Measurements from ENCODE around the gene CD72. TPM values are rescaled to one million over a fixed set of nuclear protein-coding genes. Genes with fewer than 3 reads are reported as not detected.

Gene CD72
- total and polyA plus RNA-seq, 4 donors: 2.0 to 5.7 (median 3.5) TPM

DNA sequence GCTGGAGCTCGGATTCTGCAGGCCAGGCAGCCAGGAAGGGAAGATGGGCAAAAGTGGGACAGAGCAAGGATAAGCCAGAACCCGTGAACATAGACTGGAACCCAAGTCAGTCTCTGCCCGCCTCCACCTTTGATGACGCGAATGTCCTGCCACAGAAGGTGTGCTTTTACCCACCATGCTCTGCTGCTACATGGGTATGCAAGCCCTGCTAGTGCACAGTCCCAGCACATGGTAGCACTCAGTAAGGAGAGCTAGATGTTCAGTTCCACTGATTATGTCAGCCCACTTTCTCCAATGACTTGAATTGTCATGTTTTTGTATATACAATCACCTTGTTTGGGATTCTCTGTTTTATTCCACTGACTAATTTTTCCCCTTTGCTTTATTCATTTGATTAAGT, 11.4 kb upstream of the CD72 start:
- no peak for DNase-seq (ENCODE audit: low spot score)
- no peaks in the 10 kb centered on the region for H3K9me3 ChIP-seq (ENCODE audit: control insufficient read depth in 4 of 4, low read length in 3 of 4)
- no peak overlapping the region for H3K27ac ChIP-seq (ENCODE audit: low read depth in 1 of 2, low read length in 2 of 2)
- 88% methylated on average over 5 of the region's 5 CpGs for WGBS
- H3K9ac ChIP-seq (ENCODE audit: low read depth in 1 of 2, low read length in 2 of 2): no peak overlapping the region
- no peak for TF ChIP-seq RXRA (IDR thresholded peaks at IDR 0.05)
- no peak for TF ChIP-seq SP1 (IDR thresholded peaks at IDR 0.05)
- TF ChIP-seq, protein P1, sequence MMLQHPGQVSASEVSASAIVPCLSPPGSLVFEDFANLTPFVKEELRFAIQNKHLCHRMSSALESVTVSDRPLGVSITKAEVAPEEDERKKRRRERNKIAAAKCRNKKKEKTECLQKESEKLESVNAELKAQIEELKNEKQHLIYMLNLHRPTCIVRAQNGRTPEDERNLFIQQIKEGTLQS (IDR thresholded peaks at IDR 0.05): no peak
- TF ChIP-seq YY1 (IDR thresholded peaks at IDR 0.05): no peak
- TF ChIP-seq TAF1 (conservative IDR thresholded peaks at IDR 0.05): no peak
- TF ChIP-seq, protein P2, sequence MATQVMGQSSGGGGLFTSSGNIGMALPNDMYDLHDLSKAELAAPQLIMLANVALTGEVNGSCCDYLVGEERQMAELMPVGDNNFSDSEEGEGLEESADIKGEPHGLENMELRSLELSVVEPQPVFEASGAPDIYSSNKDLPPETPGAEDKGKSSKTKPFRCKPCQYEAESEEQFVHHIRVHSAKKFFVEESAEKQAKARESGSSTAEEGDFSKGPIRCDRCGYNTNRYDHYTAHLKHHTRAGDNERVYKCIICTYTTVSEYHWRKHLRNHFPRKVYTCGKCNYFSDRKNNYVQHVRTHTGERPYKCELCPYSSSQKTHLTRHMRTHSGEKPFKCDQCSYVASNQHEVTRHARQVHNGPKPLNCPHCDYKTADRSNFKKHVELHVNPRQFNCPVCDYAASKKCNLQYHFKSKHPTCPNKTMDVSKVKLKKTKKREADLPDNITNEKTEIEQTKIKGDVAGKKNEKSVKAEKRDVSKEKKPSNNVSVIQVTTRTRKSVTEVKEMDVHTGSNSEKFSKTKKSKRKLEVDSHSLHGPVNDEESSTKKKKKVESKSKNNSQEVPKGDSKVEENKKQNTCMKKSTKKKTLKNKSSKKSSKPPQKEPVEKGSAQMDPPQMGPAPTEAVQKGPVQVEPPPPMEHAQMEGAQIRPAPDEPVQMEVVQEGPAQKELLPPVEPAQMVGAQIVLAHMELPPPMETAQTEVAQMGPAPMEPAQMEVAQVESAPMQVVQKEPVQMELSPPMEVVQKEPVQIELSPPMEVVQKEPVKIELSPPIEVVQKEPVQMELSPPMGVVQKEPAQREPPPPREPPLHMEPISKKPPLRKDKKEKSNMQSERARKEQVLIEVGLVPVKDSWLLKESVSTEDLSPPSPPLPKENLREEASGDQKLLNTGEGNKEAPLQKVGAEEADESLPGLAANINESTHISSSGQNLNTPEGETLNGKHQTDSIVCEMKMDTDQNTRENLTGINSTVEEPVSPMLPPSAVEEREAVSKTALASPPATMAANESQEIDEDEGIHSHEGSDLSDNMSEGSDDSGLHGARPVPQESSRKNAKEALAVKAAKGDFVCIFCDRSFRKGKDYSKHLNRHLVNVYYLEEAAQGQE (IDR thresholded peaks at IDR 0.05): no peak
- no peak for TF ChIP-seq EGR1 (IDR thresholded peaks at IDR 0.05; ENCODE audit: low read depth in 2 of 2)
- no peak for TF ChIP-seq HNF4G (IDR thresholded peaks at IDR 0.05)
- TF ChIP-seq, protein P3, sequence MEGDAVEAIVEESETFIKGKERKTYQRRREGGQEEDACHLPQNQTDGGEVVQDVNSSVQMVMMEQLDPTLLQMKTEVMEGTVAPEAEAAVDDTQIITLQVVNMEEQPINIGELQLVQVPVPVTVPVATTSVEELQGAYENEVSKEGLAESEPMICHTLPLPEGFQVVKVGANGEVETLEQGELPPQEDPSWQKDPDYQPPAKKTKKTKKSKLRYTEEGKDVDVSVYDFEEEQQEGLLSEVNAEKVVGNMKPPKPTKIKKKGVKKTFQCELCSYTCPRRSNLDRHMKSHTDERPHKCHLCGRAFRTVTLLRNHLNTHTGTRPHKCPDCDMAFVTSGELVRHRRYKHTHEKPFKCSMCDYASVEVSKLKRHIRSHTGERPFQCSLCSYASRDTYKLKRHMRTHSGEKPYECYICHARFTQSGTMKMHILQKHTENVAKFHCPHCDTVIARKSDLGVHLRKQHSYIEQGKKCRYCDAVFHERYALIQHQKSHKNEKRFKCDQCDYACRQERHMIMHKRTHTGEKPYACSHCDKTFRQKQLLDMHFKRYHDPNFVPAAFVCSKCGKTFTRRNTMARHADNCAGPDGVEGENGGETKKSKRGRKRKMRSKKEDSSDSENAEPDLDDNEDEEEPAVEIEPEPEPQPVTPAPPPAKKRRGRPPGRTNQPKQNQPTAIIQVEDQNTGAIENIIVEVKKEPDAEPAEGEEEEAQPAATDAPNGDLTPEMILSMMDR (IDR thresholded peaks at IDR 0.05; ENCODE audit: low read depth, low read length, missing input control): no peak
- no peak for TF ChIP-seq FOXA2 (IDR thresholded peaks at IDR 0.05)
- TF ChIP-seq HNF4A (conservative IDR thresholded peaks at IDR 0.05): no peak
- no peak for TF ChIP-seq JUND (IDR thresholded peaks at IDR 0.05)
- TF ChIP-seq RAD21 (IDR thresholded peaks at IDR 0.05): no peak
- no peaks in the 10 kb centered on the region for H3K36me3 ChIP-seq (ENCODE audit: control insufficient read depth in 4 of 4, insufficient read depth in 3 of 4, low read depth in 1 of 4, low read length in 3 of 4)
- no peaks in the 10 kb centered on the region for H3K27me3 ChIP-seq (ENCODE audit: control insufficient read depth in 4 of 4, insufficient read depth in 4 of 4, low read length in 3 of 4)
- H3K4me3 ChIP-seq (ENCODE audit: low read depth in 1 of 3, low read length in 3 of 3): no peak overlapping the region
- no peaks in the 10 kb centered on the region for H3K4me1 ChIP-seq (ENCODE audit: control insufficient read depth in 4 of 4, insufficient read depth in 4 of 4, low read length in 3 of 4)

DNA sequence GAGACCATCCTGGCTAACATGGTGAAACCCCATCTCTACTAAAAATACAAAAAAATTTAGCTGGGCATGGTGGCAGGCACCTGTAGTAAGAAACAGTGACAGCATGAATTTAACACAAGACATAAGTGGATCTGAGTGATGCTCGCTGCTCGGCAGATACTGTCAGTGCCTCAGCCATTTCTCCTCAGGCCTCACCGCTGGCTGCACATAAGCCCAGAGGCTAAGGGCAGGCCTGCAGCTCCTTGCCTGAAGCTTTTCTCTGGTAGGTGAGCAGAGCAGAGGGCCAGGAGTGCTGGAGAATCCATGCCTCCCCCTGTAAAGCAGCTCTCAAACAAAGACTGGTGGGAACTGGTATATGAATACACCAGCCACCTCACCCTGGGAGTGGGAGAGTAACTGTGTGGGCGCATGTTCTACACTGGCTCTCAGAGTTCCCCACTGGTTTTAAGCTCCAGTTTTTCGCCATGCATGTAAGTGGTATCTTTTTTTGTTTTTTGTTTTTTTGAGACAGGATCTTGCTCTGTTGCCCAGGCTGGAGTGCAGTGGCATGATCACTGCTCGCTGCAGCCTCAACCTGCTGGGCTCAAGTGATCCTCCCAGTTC, 10.3 kb upstream of the CD72 start:
- 97% methylated on average over 6 of the region's 6 CpGs for WGBS
- H3K9ac ChIP-seq (ENCODE audit: low read depth in 1 of 2, low read length in 2 of 2): no peak overlapping the region
- H3K4me3 ChIP-seq (ENCODE audit: low read depth in 1 of 3, low read length in 3 of 3): no peak overlapping the region
- H3K27ac ChIP-seq (ENCODE audit: low read depth in 1 of 2, low read length in 2 of 2): no peak overlapping the region
- DNase-seq (ENCODE audit: low spot score): no peak
- H3K4me1 ChIP-seq (ENCODE audit: control insufficient read depth in 4 of 4, insufficient read depth in 4 of 4, low read length in 3 of 4): no peaks in the 10 kb centered on the region
- no peaks in the 10 kb centered on the region for H3K36me3 ChIP-seq (ENCODE audit: control insufficient read depth in 4 of 4, insufficient read depth in 3 of 4, low read depth in 1 of 4, low read length in 3 of 4)
- no peaks in the 10 kb centered on the region for H3K9me3 ChIP-seq (ENCODE audit: control insufficient read depth in 4 of 4, low read length in 3 of 4)
- no peaks in the 10 kb centered on the region for H3K27me3 ChIP-seq (ENCODE audit: control insufficient read depth in 4 of 4, insufficient read depth in 4 of 4, low read length in 3 of 4)
- TF ChIP-seq, protein P4, sequence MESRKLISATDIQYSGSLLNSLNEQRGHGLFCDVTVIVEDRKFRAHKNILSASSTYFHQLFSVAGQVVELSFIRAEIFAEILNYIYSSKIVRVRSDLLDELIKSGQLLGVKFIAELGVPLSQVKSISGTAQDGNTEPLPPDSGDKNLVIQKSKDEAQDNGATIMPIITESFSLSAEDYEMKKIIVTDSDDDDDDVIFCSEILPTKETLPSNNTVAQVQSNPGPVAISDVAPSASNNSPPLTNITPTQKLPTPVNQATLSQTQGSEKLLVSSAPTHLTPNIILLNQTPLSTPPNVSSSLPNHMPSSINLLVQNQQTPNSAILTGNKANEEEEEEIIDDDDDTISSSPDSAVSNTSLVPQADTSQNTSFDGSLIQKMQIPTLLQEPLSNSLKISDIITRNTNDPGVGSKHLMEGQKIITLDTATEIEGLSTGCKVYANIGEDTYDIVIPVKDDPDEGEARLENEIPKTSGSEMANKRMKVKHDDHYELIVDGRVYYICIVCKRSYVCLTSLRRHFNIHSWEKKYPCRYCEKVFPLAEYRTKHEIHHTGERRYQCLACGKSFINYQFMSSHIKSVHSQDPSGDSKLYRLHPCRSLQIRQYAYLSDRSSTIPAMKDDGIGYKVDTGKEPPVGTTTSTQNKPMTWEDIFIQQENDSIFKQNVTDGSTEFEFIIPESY (IDR thresholded peaks at IDR 0.05): no peak
- TF ChIP-seq, protein P5, sequence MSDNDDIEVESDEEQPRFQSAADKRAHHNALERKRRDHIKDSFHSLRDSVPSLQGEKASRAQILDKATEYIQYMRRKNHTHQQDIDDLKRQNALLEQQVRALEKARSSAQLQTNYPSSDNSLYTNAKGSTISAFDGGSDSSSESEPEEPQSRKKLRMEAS (IDR thresholded peaks at IDR 0.05): no peak
- TF ChIP-seq EGR1 (IDR thresholded peaks at IDR 0.05; ENCODE audit: low read depth in 2 of 2) (no peak), NR2F2 (IDR thresholded peaks at IDR 0.05) (no peak), FOXA2 (IDR thresholded peaks at IDR 0.05) (no peak), FOXA1 (IDR thresholded peaks at IDR 0.05) (no peak), YY1 (IDR thresholded peaks at IDR 0.05) (no peak), TAF1 (conservative IDR thresholded peaks at IDR 0.05) (no peak), RXRA (IDR thresholded peaks at IDR 0.05) (no peak), JUND (IDR thresholded peaks at IDR 0.05) (no peak), SP1 (IDR thresholded peaks at IDR 0.05) (no peak)
- TF ChIP-seq, protein P2 (IDR thresholded peaks at IDR 0.05): no peak
- TF ChIP-seq, protein P1 (IDR thresholded peaks at IDR 0.05): no peak
- TF ChIP-seq, protein P3 (IDR thresholded peaks at IDR 0.05; ENCODE audit: low read depth, low read length, missing input control): no peak

Measured in liver (tissue), 9 donors.